Adipocyte (in vitro differentiated cells): Measurements from ENCODE around the gene ERBB4.
"Not testable (repeated sequence)": the region's sequence is repeated elsewhere in the genome, so short reads cannot be mapped to it uniquely, and the experiment has no call there.

Source experiments
- DNase-seq: peaks from one replicate; pipeline ENCODE4 v3.0.0-alpha.2; 2015; ENCODE audit warnings: low read depth
- H3K27me3 ChIP-seq: replicated peaks from 2 replicates; pipeline ENCODE4 v1.7.0; 2013; ENCODE audit warnings: mild to moderate bottlenecking, low read length, moderate library complexity; ENCODE audit not compliant: control insufficient read depth, insufficient read depth
- H3K36me3 ChIP-seq: 2 replicates; pipeline ENCODE4 v1.7.0; 2013; ENCODE audit warnings: low read length, mild to moderate bottlenecking, moderate library complexity; ENCODE audit not compliant: control insufficient read depth, insufficient read depth, severe bottlenecking
- H3K4me1 ChIP-seq: 2 replicates; pipeline ENCODE4 v1.7.0; 2013; ENCODE audit warnings: mild to moderate bottlenecking, low read length, moderate library complexity; ENCODE audit not compliant: control insufficient read depth, insufficient read depth
- H3K4me3 ChIP-seq: 2 replicates; pipeline ENCODE4 v1.7.0; 2013; ENCODE audit warnings: mild to moderate bottlenecking, low read length, moderate library complexity
- H3K9ac ChIP-seq: 2 replicates; pipeline ENCODE4 v1.7.0; 2013; ENCODE audit warnings: mild to moderate bottlenecking, low read length, moderate library complexity
- H3K9me3 ChIP-seq: 2 replicates; pipeline ENCODE4 v1.7.0; 2013; ENCODE audit warnings: mild to moderate bottlenecking, low read length, moderate library complexity; ENCODE audit not compliant: control insufficient read depth

The ERBB4 gene

DNA sequence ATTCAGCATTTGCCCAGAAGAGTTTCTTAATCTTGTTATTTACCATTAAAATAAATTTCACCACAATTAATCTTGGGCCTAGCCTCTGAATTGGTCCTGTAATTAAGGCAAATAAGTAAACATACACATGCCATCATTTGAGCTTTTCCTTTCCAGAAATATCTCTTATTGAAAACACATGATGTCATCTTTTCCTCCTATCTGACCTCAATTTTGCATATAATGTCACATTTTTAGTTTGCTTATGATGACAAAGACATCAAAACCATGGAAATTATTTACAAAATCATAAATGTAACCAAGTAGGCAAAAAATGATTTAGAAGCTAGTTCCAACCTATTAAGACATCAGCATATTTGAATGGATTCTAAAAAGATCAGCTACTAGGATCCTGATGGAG is 915.5 kb downstream of the ERBB4 start:
- no peaks in the 10 kb centered on the region for H3K27me3 ChIP-seq
- no peaks in the 10 kb centered on the region for H3K9me3 ChIP-seq
- no peaks in the 10 kb centered on the region for H3K36me3 ChIP-seq
- H3K4me1 ChIP-seq: no peaks in the 10 kb centered on the region
- no peak for DNase-seq
- H3K9ac ChIP-seq: no peak overlapping the region
- no peak overlapping the region for H3K4me3 ChIP-seq

DNA sequence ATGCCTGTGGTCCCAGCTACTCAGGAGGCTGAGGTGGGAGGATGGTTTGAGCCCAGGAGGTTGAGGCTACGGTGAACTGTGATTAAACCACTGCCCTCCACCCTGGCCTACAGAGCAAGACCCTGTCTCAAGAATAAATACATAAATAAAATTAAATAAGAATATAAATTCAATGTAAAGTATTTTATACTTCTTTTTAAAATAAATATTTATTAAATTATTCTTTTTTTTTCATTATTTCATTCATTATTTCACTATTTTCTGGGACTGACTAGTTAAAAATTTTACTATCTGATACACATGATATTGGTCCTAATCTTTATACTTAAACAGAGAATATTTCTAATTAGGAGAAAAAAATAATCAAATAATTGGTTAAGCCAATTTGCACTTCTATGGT is 917.6 kb downstream of the ERBB4 start:
- no peaks in the 10 kb centered on the region for H3K4me1 ChIP-seq
- H3K9ac ChIP-seq: no peak overlapping the region
- no peaks in the 10 kb centered on the region for H3K36me3 ChIP-seq
- H3K27me3 ChIP-seq: no peaks in the 10 kb centered on the region
- H3K9me3 ChIP-seq: no peaks in the 10 kb centered on the region
- H3K4me3 ChIP-seq: no peak overlapping the region
- no peak for DNase-seq

- H3K9me3 ChIP-seq: no peaks in the 10 kb centered on the region
- no peaks in the 10 kb centered on the region for H3K36me3 ChIP-seq
- no peak overlapping the region for H3K4me3 ChIP-seq
- no peak overlapping the region for H3K9ac ChIP-seq
- no peaks in the 10 kb centered on the region for H3K4me1 ChIP-seq
- DNase-seq: no peak
- H3K27me3 ChIP-seq: no peaks in the 10 kb centered on the region
Observed at GRCh38 chr2:211617803-211618202, 920.8 kb downstream of the ERBB4 start.

DNA sequence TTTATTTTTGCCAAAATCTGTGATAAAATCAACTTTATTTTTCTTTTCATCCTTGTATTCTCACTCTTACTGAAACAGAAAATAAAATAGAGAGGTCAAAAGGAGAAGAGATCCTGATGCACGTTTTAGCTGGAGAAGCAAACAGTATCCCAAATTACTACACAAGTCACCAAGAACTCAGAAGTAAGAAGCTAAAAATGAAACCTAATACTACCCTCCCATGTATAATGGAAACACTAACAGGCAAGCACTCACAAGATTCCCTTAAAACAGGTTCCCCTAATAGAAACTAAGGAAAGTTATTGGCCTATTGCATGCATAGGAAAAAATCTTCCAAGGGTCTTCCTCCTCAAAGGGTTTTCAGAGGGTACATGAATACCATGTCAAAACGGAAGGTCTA is 927.0 kb downstream of the ERBB4 start:
- no peaks in the 10 kb centered on the region for H3K4me1 ChIP-seq
- H3K9me3 ChIP-seq: no peaks in the 10 kb centered on the region
- no peaks in the 10 kb centered on the region for H3K27me3 ChIP-seq

GRCh38 chr2:211611061-211611518 is 927.5 kb downstream of the ERBB4 start:
- H3K36me3 ChIP-seq: no peaks in the 10 kb centered on the region
- no peaks in the 10 kb centered on the region for H3K9me3 ChIP-seq
- DNase-seq: no peak
- no peaks in the 10 kb centered on the region for H3K4me1 ChIP-seq
- H3K27me3 ChIP-seq: no peaks in the 10 kb centered on the region
- no peak overlapping the region for H3K4me3 ChIP-seq
- H3K9ac ChIP-seq: no peak overlapping the region

More for the DNA sequence above, 927.0 kb downstream of the ERBB4 start:
- DNase-seq: no peak
- no peak overlapping the region for H3K9ac ChIP-seq
- no peak overlapping the region for H3K4me3 ChIP-seq
- no peaks in the 10 kb centered on the region for H3K36me3 ChIP-seq

- no peaks in the 10 kb centered on the region for H3K4me1 ChIP-seq
- no peaks in the 10 kb centered on the region for H3K9me3 ChIP-seq
- no peak overlapping the region for H3K4me3 ChIP-seq
- no peak for DNase-seq
- no peaks in the 10 kb centered on the region for H3K36me3 ChIP-seq
- no peak overlapping the region for H3K9ac ChIP-seq
- H3K27me3 ChIP-seq: no peaks in the 10 kb centered on the region
Observed at GRCh38 chr2:211609127-211609526, 929.5 kb downstream of the ERBB4 start.

DNA sequence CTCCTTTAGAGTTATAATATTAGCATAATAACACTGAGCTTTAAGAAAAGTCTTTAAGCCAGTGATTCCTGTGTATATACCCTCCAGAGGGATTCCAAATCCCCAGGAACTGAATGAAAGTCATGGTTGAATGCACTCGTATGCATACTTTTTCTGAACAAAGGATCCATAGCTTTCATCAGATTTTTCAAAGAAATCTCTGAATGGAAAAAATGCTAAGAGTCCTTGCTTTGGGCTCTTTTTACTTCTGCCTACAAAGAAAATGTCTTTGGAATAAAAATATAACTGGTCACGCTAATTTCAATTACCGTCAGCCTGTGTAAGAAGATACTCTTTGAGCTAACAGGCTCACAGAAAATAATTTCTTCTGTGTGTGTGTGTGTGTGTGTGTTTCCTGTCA is 939.5 kb downstream of the ERBB4 start:
- no peaks in the 10 kb centered on the region for H3K36me3 ChIP-seq

GRCh38 chr2:211598238-211598637 is 940.4 kb downstream of the ERBB4 start:
- Histone ChIP-seq H3K27me3 (no peaks in the 10 kb centered on the region), H3K36me3 (no peaks in the 10 kb centered on the region), H3K4me1 (no peaks in the 10 kb centered on the region), H3K9ac (no peak overlapping the region), H3K4me3 (no peak overlapping the region), H3K9me3 (no peaks in the 10 kb centered on the region)
- DNase-seq: peak; percentile 87

More for the DNA sequence above, 939.5 kb downstream of the ERBB4 start:
- peak; percentile 71 for DNase-seq
- no peaks in the 10 kb centered on the region for H3K9me3 ChIP-seq
- no peak overlapping the region for H3K4me3 ChIP-seq
- H3K27me3 ChIP-seq: no peaks in the 10 kb centered on the region
- no peaks in the 10 kb centered on the region for H3K4me1 ChIP-seq
- H3K9ac ChIP-seq: no peak overlapping the region

DNA sequence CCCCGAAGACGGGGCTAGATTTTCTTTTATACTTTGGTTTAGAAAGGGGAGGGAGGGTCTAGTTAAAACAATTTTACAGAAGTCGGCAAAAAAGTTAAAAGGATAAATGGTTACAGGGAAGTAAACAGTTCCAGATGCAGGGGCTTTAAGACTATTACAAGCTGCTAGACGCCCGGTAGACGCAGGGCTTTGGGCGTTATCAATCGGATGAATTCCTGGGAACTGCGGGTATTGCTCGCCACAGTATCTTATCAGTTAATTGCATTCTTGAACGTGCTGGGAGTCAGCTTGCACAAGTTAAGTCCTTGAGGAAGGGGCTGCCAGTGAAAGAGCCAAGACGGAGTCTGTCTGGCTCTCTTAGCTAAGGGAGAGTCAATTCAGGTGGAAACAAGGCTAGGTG is 946.6 kb downstream of the ERBB4 start:
- H3K27me3 ChIP-seq, H3K4me3 ChIP-seq, H3K9ac ChIP-seq, H3K4me1 ChIP-seq, H3K36me3 ChIP-seq, H3K9me3 ChIP-seq, DNase-seq: not testable (repeated sequence)

DNA sequence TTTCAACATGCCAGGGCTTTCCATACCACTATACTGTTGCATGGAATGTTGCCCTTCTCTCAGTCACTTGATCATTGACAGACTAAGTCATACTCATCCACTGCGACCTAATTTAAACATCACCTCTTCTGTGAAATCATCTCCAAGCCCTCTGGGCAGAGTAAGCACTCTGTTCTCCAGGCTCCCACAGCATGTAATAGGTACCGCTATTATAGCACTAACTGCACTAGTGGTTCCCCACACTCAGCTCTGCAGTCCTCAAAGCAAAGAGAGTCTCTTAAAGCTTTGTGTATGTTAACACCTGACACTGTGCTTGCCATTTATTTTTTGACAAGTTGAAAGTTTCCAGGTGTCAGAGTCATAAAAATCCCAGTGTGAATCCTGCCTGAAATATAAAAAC is 947.2 kb downstream of the ERBB4 start:
- no peaks in the 10 kb centered on the region for H3K4me1 ChIP-seq
- H3K27me3 ChIP-seq: peaks cover 7% of the 10 kb centered on the region
- no peak for DNase-seq
- no peaks in the 10 kb centered on the region for H3K36me3 ChIP-seq
- no peaks in the 10 kb centered on the region for H3K9me3 ChIP-seq
- no peak overlapping the region for H3K9ac ChIP-seq
- no peak overlapping the region for H3K4me3 ChIP-seq

GRCh38 chr2:211568439-211568838 is 970.2 kb downstream of the ERBB4 start:
- no peak for DNase-seq
- Histone ChIP-seq H3K27me3 (no peaks in the 10 kb centered on the region), H3K9ac (no peak overlapping the region), H3K36me3 (no peaks in the 10 kb centered on the region), H3K4me3 (no peak overlapping the region), H3K4me1 (no peaks in the 10 kb centered on the region), H3K9me3 (peaks cover 5% of the 10 kb centered on the region)

- DNase-seq: no peak
- Histone ChIP-seq H3K4me1 (no peaks in the 10 kb centered on the region), H3K36me3 (no peaks in the 10 kb centered on the region), H3K9ac (no peak overlapping the region), H3K27me3 (no peaks in the 10 kb centered on the region), H3K9me3 (peaks cover 5% of the 10 kb centered on the region), H3K4me3 (no peak overlapping the region)
Observed at GRCh38 chr2:211564441-211564840, 974.2 kb downstream of the ERBB4 start.
